H1 (cell line): ENCODE data around the gene SHC1. TPM values are rescaled to one million over a fixed set of nuclear protein-coding genes. Genes with fewer than 3 reads are reported as not detected.

Experiments used
- CTCF ChIA-PET: fragments of 300-600 bp; sonication (Branson Sonifier 250); formaldehyde crosslinking; loops from one replicate; lab custom pipeline; 2021; ENCODE audit not compliant: partially characterized antibody; lab: Charles Lee
- POLR2A ChIA-PET: fragments of 300-600 bp; sonication (Branson Sonifier 250); formaldehyde crosslinking; loops from one replicate; lab custom pipeline; 2021; ENCODE audit warnings: inconsistent platforms; ENCODE audit not compliant: partially characterized antibody; lab: Charles Lee
- DNase-seq, 2 experiments: peaks; one replicate each; pipeline versions ENCODE4 v3.0.0 to v3.0.0-alpha.2; 2010 to 2022; ENCODE audit warnings: low spot score in 2 of 2, low read depth in 1 of 2, mixed read lengths in 1 of 2
- FAIRE-seq: peaks from 2 replicates; lab custom pipeline; 2011; peaks lifted over from hg19 to GRCh38; lab: Jason Lieb, UNC
- H2AFZ ChIP-seq: 2 replicates; pipeline ENCODE4 v1.8.1; 2012; ENCODE audit warnings: low read length, inconsistent platforms
- H2AK5ac ChIP-seq: 2 replicates; pipeline ENCODE4 v1.6.1; 2013; ENCODE audit warnings: low read depth, low read length
- H2BK120ac ChIP-seq: replicated peaks from 2 replicates; pipeline ENCODE3; 2013; ENCODE audit warnings: low read depth, low read length, inconsistent platforms
- H2BK12ac ChIP-seq: 2 replicates; pipeline ENCODE4 v1.6.1; 2013; ENCODE audit warnings: low read depth, low read length
- H2BK15ac ChIP-seq: 2 replicates; pipeline ENCODE4 v1.6.1; 2013; ENCODE audit warnings: low read length
- H2BK20ac ChIP-seq: 2 replicates; pipeline ENCODE4 v1.6.1; 2013; ENCODE audit warnings: low read length
- H2BK5ac ChIP-seq: 2 replicates; pipeline ENCODE4 v1.6.1; 2013; ENCODE audit warnings: low read depth, low read length
- H3K14ac ChIP-seq: 2 replicates; pipeline ENCODE4 v1.6.1; 2013; ENCODE audit warnings: inconsistent platforms; ENCODE audit not compliant: insufficient read length
- H3K18ac ChIP-seq: 2 replicates; pipeline ENCODE4 v1.6.1; 2013; ENCODE audit warnings: low read length; ENCODE audit errors: extremely low read depth
- H3K23ac ChIP-seq: 2 replicates; pipeline ENCODE4 v1.6.1; 2013; ENCODE audit warnings: inconsistent platforms; ENCODE audit not compliant: insufficient read length
- H3K23me2 ChIP-seq: 2 replicates; pipeline ENCODE4 v1.6.1; 2013; ENCODE audit warnings: low read depth, low read length
- H3K27ac ChIP-seq: 2 replicates; pipeline ENCODE4 v1.6.1; 2011; ENCODE audit warnings: low read depth, low read length, inconsistent platforms
- H3K27me3 ChIP-seq, 4 experiments: replicated peaks in 1 of 4; 1 replicate in 1 of 4; 2 replicates in 3 of 4; pipeline versions ENCODE4 v1.6.1 to v1.8.1; 2011 to 2013; ENCODE audit warnings: low read length in 3 of 4, mild to moderate bottlenecking in 3 of 4, inconsistent platforms in 2 of 4, mixed read lengths in 2 of 4, moderate library complexity in 1 of 4; ENCODE audit not compliant: control insufficient read depth in 3 of 4, insufficient read depth in 3 of 4; ENCODE audit errors: extremely low read depth in 1 of 4
- H3K36me3 ChIP-seq, 4 experiments: 2 replicates each; pipeline versions ENCODE4 v1.6.1 to v1.8.1; 2011 to 2013; ENCODE audit warnings: mild to moderate bottlenecking in 4 of 4, low read length in 3 of 4, moderate library complexity in 2 of 4, control low read depth in 1 of 4, inconsistent platforms in 1 of 4; ENCODE audit not compliant: insufficient read depth in 4 of 4, control insufficient read depth in 2 of 4
- H3K4ac ChIP-seq: replicated peaks from 2 replicates; pipeline ENCODE3; 2013; ENCODE audit warnings: low read length, low read depth, mixed read lengths, inconsistent platforms; ENCODE audit not compliant: insufficient read length
- H3K4me1 ChIP-seq, 4 experiments: replicated peaks in 1 of 4; 1 replicate in 1 of 4; 2 replicates in 3 of 4; pipeline versions ENCODE4 v1.6.1 to v1.8.1; 2011 to 2013; ENCODE audit warnings: low read length in 3 of 4, inconsistent platforms in 2 of 4, mixed read lengths in 1 of 4; ENCODE audit not compliant: insufficient read depth in 4 of 4, control insufficient read depth in 3 of 4
- H3K4me2 ChIP-seq, 2 experiments: 2 replicates each; pipeline versions ENCODE4 v1.6.1 to v1.8.1; 2011 to 2013; ENCODE audit warnings: low read depth in 2 of 2, low read length in 2 of 2, control low read depth in 1 of 2, inconsistent platforms in 1 of 2, mild to moderate bottlenecking in 1 of 2; ENCODE audit not compliant: insufficient read depth in 1 of 2
- H3K4me3 ChIP-seq, 4 experiments: fragments of 200-600, 300-600 bp in 1 of 4; sonication (generic), shearing (Covaris generic), sonication (Bioruptor Twin) in 1 of 4; 2 replicates each; pipeline versions ENCODE4 v1.5.1 to v1.8.1; 2011 to 2016; ENCODE audit warnings: low read length in 4 of 4, low read depth in 3 of 4, control low read depth in 2 of 4, inconsistent platforms in 2 of 4, mild to moderate bottlenecking in 2 of 4, mixed read lengths in 1 of 4, moderate library complexity in 1 of 4; ENCODE audit not compliant: insufficient read depth in 2 of 4; ENCODE audit errors: extremely low read depth in 1 of 4
- H3K56ac ChIP-seq: replicated peaks from 2 replicates; pipeline ENCODE3; 2013; ENCODE audit warnings: low read depth, mild to moderate bottlenecking, mixed read lengths, low read length, inconsistent platforms; ENCODE audit not compliant: insufficient read length
- H3K79me1 ChIP-seq: 2 replicates; pipeline ENCODE4 v1.6.1; 2013; ENCODE audit warnings: low read depth, low read length, control low read depth
- H3K79me2 ChIP-seq, 2 experiments: 2 replicates each; pipeline versions ENCODE4 v1.6.1 to v1.8.1; 2012 to 2013; ENCODE audit warnings: low read length in 2 of 2, mild to moderate bottlenecking in 2 of 2, inconsistent platforms in 1 of 2; ENCODE audit not compliant: insufficient read depth in 2 of 2, control insufficient read depth in 1 of 2
- H3K9ac ChIP-seq, 4 experiments: replicated peaks in 1 of 4; 1 replicate in 1 of 4; 2 replicates in 3 of 4; pipeline versions ENCODE4 v1.6.1 to v1.8.1; 2011 to 2013; ENCODE audit warnings: low read depth in 3 of 4, low read length in 3 of 4, control low read depth in 2 of 4, mild to moderate bottlenecking in 2 of 4, moderate library complexity in 2 of 4, inconsistent platforms in 1 of 4; ENCODE audit errors: extremely low read depth in 1 of 4
- H3K9me3 ChIP-seq, 2 experiments: 2 replicates each; pipeline versions ENCODE4 v1.6.1 to v1.8.1; 2012 to 2013; ENCODE audit warnings: mild to moderate bottlenecking in 2 of 2, moderate library complexity in 2 of 2, control low read depth in 1 of 2, inconsistent platforms in 1 of 2, low read depth in 1 of 2, low read length in 1 of 2, mixed read lengths in 1 of 2; ENCODE audit not compliant: insufficient read depth in 2 of 2
- H4K20me1 ChIP-seq, 2 experiments: replicated peaks in 1 of 2; 2 replicates each; pipeline versions ENCODE3 to v1.8.1; 2011 to 2013; ENCODE audit warnings: inconsistent platforms in 2 of 2, low read length in 2 of 2, mild to moderate bottlenecking in 1 of 2; ENCODE audit not compliant: insufficient read depth in 2 of 2, control insufficient read depth in 1 of 2
- H4K5ac ChIP-seq: 2 replicates; pipeline ENCODE4 v1.6.1; 2013; ENCODE audit warnings: low read length, low read depth, mixed read lengths, inconsistent platforms; ENCODE audit not compliant: insufficient read length
- H4K8ac ChIP-seq: 2 replicates; pipeline ENCODE4 v1.8.0; 2013; ENCODE audit warnings: mild to moderate bottlenecking, moderate library complexity, low read length, inconsistent platforms; ENCODE audit not compliant: insufficient read depth; ENCODE audit errors: extremely low read depth
- H4K91ac ChIP-seq: replicated peaks from 2 replicates; pipeline ENCODE3; 2013; ENCODE audit warnings: low read length, mixed read lengths, inconsistent platforms; ENCODE audit not compliant: insufficient read length
- CHD1 ChIP-seq: IDR thresholded peaks from 2 replicates; pipeline ENCODE4 v1.6.1; 2012; ENCODE audit warnings: low read depth, low read length, improper control_type of control experiment
- GABPA ChIP-seq: IDR thresholded peaks from 2 replicates; pipeline ENCODE4 v1.6.1; 2011; ENCODE audit warnings: mild to moderate bottlenecking, low read length, moderate library complexity, borderline replicate concordance; ENCODE audit not compliant: insufficient read depth
- JUND ChIP-seq: IDR thresholded peaks from 2 replicates; pipeline ENCODE4 v1.6.1; 2011; ENCODE audit warnings: mild to moderate bottlenecking, improper control_type of control experiment, low read length
- MAFK ChIP-seq: IDR thresholded peaks from 2 replicates; pipeline ENCODE4 v1.6.1; 2012; ENCODE audit warnings: low read depth, mild to moderate bottlenecking, improper control_type of control experiment, low read length
- SP2 ChIP-seq: IDR thresholded peaks from 2 replicates; pipeline ENCODE4 v1.6.1; 2012; ENCODE audit warnings: mild to moderate bottlenecking, low read length, inconsistent platforms
- WGBS, 2 experiments: shearing (Covaris generic) in 1 of 2; methylation state at CpG; one replicate each; pipeline versions ENCODE4 v1.1.6 to v1.1.7; 2013 to 2015; ENCODE audit warnings: low lambda C conversion rate in 2 of 2, mixed read lengths in 2 of 2, inconsistent platforms in 1 of 2, low coverage in 1 of 2, missing lambda C conversion rate in 1 of 2; ENCODE audit not compliant: insufficient replicate concordance in 2 of 2, insufficient coverage in 1 of 2, insufficient read length in 1 of 2; ENCODE audit errors: extremely low coverage in 1 of 2, missing lambda C conversion rate in 1 of 2; 5-methylcytosine and 5-hydroxymethylcytosine counted together
- polyA plus RNA-seq, 7 experiments: library from polyadenylated mRNA; depleted of rRNA in 3 of 7; stranded (reverse) in 5 of 7; unstranded in 2 of 7; fragments of >200 nt in 5 of 7; fragments of 200-250 nt in 2 of 7; gene quantifications; 1 replicate in 5 of 7; 2 replicates in 1 of 7; 4 replicates in 1 of 7; pipeline versions ENCODE4 v1.2.1 to v1.2.3, GENCODE V29; 2011 to 2013; ENCODE audit warnings: missing spikeins in 2 of 7, mixed read lengths in 2 of 7
- total RNA-seq: library from RNA; stranded (reverse); fragmentation: NEBNext Ultra II Directional; extraction: Animal tissue kit (Norgen Biotek cat#: 25700); gene quantifications from 2 replicates; pipeline ENCODE4 v1.2.1, GENCODE V29; 2021
- TF ChIP-seq, protein P1 (sequence below): IDR thresholded peaks from 2 replicates; pipeline ENCODE4 v1.6.1; 2012; ENCODE audit warnings: inconsistent platforms
- TF ChIP-seq, protein P2 (sequence below): IDR thresholded peaks from 2 replicates; pipeline ENCODE4 v1.6.1; 2012; ENCODE audit warnings: inconsistent platforms

Gene SHC1
- total and polyA plus RNA-seq, 2 of the 8 experiments (the other 6 are each of a cell fraction or from before 2014, with no cell fraction given) = 177 to 212 TPM

DNA sequence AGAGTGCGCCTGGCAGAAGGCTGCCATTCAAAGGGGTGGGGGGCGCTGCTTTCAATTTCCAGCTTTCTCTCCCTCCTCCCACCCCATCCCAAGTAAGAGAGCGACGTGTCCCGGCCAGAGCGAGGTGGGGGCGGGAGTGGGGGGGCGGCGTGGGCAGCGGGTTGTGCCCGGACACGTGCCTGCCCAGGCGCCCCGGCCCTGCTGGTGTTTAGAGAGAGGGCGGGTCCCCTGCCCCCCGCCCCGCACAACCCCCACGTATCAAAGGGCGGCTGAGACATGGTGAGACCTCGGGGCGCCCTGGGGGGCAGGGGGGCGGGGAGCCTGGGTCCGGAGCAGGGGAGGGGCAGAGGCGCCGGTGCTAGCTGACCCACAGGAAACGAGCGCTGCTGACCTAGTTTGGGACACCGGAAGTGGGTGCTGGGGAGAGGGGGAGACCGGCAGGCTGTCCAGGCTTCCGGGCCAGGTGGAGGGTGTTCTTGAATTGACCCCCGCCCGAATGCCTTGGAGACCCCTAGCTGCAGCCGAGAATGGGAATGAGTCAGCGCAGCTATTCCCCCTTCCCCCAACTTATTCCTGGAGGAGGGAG is 33.3 kb upstream of the SHC1 start:
- H3K14ac ChIP-seq = peak overlapping the region; percentile 11
- H3K27ac ChIP-seq = peak overlapping the region; percentile 48; the same call in 1 of the 2 replicates
- peaks cover 6 to 29% (median 21%) of the 10 kb centered on the region in 4 experiments for H3K4me1 ChIP-seq
- no peak overlapping the region for H2BK120ac ChIP-seq
- H4K8ac ChIP-seq = no peak overlapping the region
- 4% methylated on average over 4 of the region's 34 CpGs; no CpG with 5 or more reads in 1 of the 2 experiments for WGBS, 2 experiments
- H3K9ac ChIP-seq = peak overlapping the region in 3 of 4 experiments; percentile 26 to 53 (median 40); a peak in 6 of 7 replicates
- H3K56ac ChIP-seq = peak overlapping the region; percentile 63
- peak overlapping the region; percentile 98 for H3K18ac ChIP-seq
- peaks cover 13% of the 10 kb centered on the region for H3K79me1 ChIP-seq
- H3K4ac ChIP-seq = peak overlapping the region; percentile 32
- peak overlapping the region; percentile 83 for H4K5ac ChIP-seq
- FAIRE-seq (no peak), DNase-seq (peak in 1 of 2 experiments; percentile 76)
- H3K4me2 ChIP-seq = peak overlapping the region; percentile 79 to 93
- peak overlapping the region; percentile 99 for H2BK5ac ChIP-seq
- peak overlapping the region; percentile 100; the same call in 1 of the 2 replicates for H2BK20ac ChIP-seq
- peak overlapping the region; percentile 87 to 99 (median 90) for H3K4me3 ChIP-seq
- H4K91ac ChIP-seq = peak overlapping the region; percentile 94
- H3K27me3 ChIP-seq = no peaks in the 10 kb centered on the region
- no peaks in the 10 kb centered on the region for H3K9me3 ChIP-seq
- no peak overlapping the region for H2AK5ac ChIP-seq
- TF ChIP-seq GABPA (peak; percentile 79; the same call in 1 of the 2 replicates), CHD1 (no peak), MAFK (peak; percentile 20; the same call in 1 of the 2 replicates), JUND (peak; percentile 76), SP2 (no peak)
- TF ChIP-seq, protein P1, sequence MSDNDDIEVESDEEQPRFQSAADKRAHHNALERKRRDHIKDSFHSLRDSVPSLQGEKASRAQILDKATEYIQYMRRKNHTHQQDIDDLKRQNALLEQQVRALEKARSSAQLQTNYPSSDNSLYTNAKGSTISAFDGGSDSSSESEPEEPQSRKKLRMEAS = peak; percentile 37; the same call in 1 of the 2 replicates
- TF ChIP-seq, protein P2, sequence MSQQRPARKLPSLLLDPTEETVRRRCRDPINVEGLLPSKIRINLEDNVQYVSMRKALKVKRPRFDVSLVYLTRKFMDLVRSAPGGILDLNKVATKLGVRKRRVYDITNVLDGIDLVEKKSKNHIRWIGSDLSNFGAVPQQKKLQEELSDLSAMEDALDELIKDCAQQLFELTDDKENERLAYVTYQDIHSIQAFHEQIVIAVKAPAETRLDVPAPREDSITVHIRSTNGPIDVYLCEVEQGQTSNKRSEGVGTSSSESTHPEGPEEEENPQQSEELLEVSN = 0 out of 2 replicates have a peak, but pooled peaks have one; percentile 17
- H4K20me1 ChIP-seq = peaks cover 0 to 17% of the 10 kb centered on the region in 2 experiments
- peak overlapping the region; percentile 99; the same call in 1 of the 2 replicates for H2BK15ac ChIP-seq
- H3K79me2 ChIP-seq = peaks cover 0 to 53% of the 10 kb centered on the region in 2 experiments; a peak in 3 of 4 replicates
- H3K23ac ChIP-seq = no peak overlapping the region
- peaks cover 18% of the 10 kb centered on the region; the same call in 1 of the 2 replicates for H3K23me2 ChIP-seq
- POLR2A ChIA-PET = interaction anchor here (0.9 to 42.8 kb wide), 9 partner anchors 10 to 126 kb away, joined by 3 to 702 read pairs (median 4); partner anchors contain the start of genes CKS1B, FLAD1, LENEP and PBXIP1
- no peak overlapping the region for H2AFZ ChIP-seq
- H2BK12ac ChIP-seq = peak overlapping the region; percentile 100; the same call in 1 of the 2 replicates
- CTCF ChIA-PET = interaction anchor here (1.2 to 14.0 kb wide), 9 partner anchors 8 to 203 kb away, joined by 3 to 258 read pairs (median 4); partner anchors contain the start of genes FLAD1 and LENEP
- H3K36me3 ChIP-seq = peaks cover 0 to 2% (median 0%) of the 10 kb centered on the region in 4 experiments; a peak in 2 of 8 replicates
